GM21619 (cell line): ENCODE data around the gene IQCN.

Experiments
- ATAC-seq: cut with Tn5 transposase; IDR thresholded peaks from one replicate; pipeline ENCODE4 v1.9.1; 2021; ENCODE audit not compliant: unreplicated experiment

The IQCN gene

GRCh38 chr19:18274219-18274780 is at the start of gene IQCN:
Gene IQCN (minus strand): TSS chr19:18274452. CDS start chr19:18269478, 4,974 bp downstream.
- ATAC-seq, result no peak

- peak; percentile 87 for ATAC-seq
These were observed 48.7 kb upstream of the IQCN start, which contains the start of gene LSM4 for GRCh38 chr19:18322759-18323460. Gene LSM4 (minus strand): TSS chr19:18323076. CDS start chr19:18323020, 56 bp downstream.

GRCh38 chr19:18322318-18322758 is 48.1 kb upstream of the IQCN start:
- no peak for ATAC-seq

- no peak for ATAC-seq
These were observed 47.5 kb upstream of the IQCN start for GRCh38 chr19:18321734-18322102.

- no peak for ATAC-seq
These were observed 46.8 kb upstream of the IQCN start for GRCh38 chr19:18320865-18321733.

GRCh38 chr19:18319591-18320135 is 45.4 kb upstream of the IQCN start:
- ATAC-seq, result no peak

- ATAC-seq, result no peak
These were observed 43.9 kb upstream of the IQCN start for GRCh38 chr19:18317961-18318800.

GRCh38 chr19:18313398-18313797 is 39.1 kb upstream of the IQCN start:
- no peak for ATAC-seq

- no peak for ATAC-seq
These were observed 37.9 kb upstream of the IQCN start for GRCh38 chr19:18312092-18312534.

GRCh38 chr19:18311502-18312091 is 37.3 kb upstream of the IQCN start:
- no peak for ATAC-seq

- no peak for ATAC-seq
These were observed 36.7 kb upstream of the IQCN start for GRCh38 chr19:18310966-18311365.

GRCh38 chr19:18310118-18310909 is 36.1 kb upstream of the IQCN start:
- ATAC-seq, result no peak

- ATAC-seq, result no peak
These were observed 35.3 kb upstream of the IQCN start for GRCh38 chr19:18309525-18310064.

GRCh38 chr19:18308948-18309325 is 34.7 kb upstream of the IQCN start:
- no peak for ATAC-seq

- ATAC-seq, result no peak
These were observed 34.0 kb upstream of the IQCN start for GRCh38 chr19:18308051-18308947.

GRCh38 chr19:18307271-18307681 is 33.0 kb upstream of the IQCN start:
- ATAC-seq, result no peak

- ATAC-seq, result no peak
These were observed 32.6 kb upstream of the IQCN start for GRCh38 chr19:18306888-18307260.
